HPDE6-E6E7 (cell line): Measurements from ENCODE around the gene FAR2.
"Not testable (repeated sequence)": the region's sequence is repeated elsewhere in the genome, so short reads cannot be mapped to it uniquely, and the experiment has no call there.

Source experiments
- DNase-seq: peaks from one replicate; pipeline ENCODE4 v3.0.0; 2011; ENCODE audit warnings: missing footprints; ENCODE audit errors: extremely low spot score

FAR2 gene

GRCh38 chr12:29148911-29149690, at the start of gene FAR2:
Gene FAR2, plus strand, starts transcription at chr12:29149278. Its CDS starts 121,172 bp downstream, at chr12:29270450.
- DNase-seq, result peak; percentile 32

DNA sequence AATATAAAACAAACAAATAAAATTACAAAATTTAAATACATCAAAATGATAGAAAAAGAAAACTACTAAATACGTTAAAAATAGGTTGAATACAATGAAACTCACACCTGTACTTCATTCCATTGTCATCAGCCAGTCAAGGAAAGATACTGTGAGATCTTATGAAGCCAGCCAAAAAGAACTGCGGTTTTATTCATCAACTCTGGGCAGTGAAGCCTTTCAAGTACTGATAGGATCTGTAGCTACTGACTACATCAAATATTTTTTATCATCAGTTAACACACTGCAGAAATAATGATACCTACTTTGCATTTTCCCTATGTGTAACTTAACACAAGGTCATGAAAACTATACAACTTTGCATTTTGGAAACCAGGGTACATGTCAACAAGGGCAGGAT, 46.3 kb upstream of the FAR2 start:
- DNase-seq, result no peak

DNA sequence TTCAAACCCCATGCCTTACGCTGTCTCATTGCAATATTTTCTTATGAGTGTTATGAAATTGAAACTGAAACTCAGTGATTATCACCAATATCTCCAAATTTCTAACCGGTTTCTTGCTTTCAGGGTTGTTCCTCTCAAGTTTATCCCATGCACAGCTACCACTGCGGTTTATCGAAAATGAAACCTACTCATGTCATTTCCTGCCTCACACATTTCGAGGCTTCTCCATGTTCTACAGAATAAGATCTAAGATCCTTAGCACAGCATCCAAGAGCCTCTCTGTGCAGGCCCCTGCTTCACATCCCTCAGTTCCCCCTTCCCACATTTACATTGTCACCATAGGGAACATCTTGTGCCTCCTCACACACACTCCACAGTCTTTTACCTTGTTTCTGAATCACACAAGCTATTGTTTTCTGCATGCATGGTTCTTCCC, 45.5 kb upstream of the FAR2 start:
- DNase-seq, result no peak

DNA sequence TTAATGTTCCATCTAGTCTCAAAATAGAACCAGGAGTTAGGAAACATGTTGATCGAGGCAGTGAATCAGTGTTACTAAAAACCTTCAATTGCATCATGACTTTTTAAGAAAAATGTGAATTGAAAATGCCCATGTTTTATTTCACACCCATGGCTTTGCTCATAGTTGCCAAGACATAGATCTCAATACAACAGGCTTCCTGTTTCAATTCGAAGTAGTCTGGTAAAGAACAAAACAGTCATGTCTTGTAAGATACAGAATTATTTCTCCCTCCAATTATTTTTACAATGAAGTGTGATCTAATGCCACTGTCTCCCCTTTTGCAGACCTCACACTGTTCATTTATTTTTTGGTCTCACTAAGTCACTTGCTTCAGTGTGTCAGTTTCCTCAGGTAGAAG, 44.6 kb upstream of the FAR2 start:
- DNase-seq, result no peak

- DNase-seq, result no peak
These were observed 38.3 kb upstream of the FAR2 start for GRCh38 chr12:29110506-29111442.

DNA sequence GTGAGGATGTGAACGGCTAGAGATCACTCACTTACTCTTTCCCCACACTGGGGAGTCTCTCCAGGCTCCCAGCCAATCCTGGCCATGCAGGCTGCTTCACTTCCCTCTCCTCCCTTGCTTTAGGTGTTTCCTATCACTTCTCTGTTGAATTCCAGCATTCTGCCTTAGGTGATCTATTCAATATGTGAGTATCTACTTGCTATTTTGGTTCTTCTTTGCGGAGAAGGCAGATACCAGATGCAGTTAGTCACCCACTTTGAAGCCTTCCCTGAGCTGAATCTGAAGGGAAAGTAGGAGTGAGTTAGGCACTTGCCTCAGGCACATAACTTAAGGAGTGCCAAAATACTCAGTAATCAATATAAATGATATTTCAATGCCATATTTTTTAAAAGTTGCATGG, 36.0 kb upstream of the FAR2 start:
- DNase-seq, result peak; percentile 47

DNA sequence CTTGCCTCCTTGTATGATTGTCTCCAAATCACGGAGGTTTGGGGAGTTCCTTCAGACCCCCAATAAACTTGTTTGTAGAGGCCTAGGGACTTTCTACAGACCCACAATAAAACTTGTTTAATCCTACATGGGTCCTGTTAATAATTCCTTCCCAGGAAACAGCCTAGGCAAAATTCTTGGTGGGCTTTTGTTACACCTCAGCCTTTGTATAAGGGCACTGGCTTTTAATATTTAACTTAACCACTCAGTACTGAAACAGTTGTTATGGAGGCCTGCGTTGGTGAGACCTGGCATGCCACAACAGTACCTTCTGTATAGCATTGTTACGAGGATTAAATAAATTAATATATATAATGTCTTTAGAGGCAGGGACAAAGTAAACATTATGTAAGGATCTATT, 32.7 kb upstream of the FAR2 start:
- DNase-seq, result no peak

DNA sequence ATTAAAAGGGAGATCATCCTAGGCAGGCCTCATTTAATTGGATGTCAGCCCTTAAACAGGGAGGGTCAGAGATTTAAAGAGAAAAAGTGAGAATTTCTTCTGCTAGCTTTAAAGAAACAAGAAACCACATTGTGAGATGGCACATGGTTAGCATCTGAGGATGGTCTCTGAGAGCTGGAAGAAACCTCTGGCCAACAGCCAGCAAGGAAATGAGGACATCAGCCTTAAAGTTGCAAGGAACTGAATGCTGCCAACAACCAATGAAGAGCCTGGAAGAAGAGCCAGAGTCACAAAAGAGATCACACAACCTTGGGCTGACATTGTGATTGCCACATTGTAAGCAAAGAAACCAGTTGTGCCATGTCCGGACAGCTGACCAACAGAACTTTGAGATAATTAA, 17.5 kb upstream of the FAR2 start:
- DNase-seq, result no peak

DNA sequence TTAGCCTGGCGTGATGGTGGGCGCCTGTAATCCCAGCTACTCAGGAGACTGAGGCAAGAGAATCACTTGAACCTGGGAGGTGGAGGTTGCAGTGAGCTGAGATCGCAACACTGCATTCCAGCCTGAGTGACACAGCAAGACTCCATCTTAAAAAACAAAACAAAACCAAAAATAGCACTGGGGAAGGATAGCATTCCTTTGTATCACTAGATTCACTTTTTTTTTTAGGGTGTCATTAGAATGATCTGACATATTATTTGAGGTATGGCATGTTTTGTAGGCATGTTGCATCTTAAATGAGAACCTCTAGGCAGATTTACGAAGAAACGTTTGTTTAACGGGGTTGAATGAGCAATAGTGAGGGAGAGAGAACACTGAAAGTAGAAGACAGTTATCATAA, 16.8 kb upstream of the FAR2 start:
- DNase-seq, result no peak

DNA sequence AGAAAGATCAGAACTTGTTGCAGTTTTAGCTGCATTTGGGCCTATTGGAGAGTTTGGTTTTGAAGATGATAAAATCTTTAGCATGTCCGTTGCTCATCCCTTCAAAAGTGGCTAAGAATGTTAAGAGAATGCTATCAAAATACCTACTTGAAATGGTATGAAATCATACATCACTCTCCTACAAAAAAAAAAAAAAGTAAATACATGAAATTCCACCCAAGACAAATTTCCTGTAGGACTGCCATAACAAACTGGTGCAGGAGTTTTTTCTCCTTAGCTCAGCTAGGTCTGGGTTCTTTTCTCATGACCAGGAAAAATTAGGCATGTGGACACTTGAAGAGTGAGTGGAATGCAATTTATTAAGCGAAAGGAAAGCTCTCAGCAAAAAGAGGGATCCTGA, 15.9 kb upstream of the FAR2 start:
- DNase-seq, result no peak

- no peak for DNase-seq
These were observed 15.4 kb upstream of the FAR2 start for GRCh38 chr12:29133680-29134079.

DNA sequence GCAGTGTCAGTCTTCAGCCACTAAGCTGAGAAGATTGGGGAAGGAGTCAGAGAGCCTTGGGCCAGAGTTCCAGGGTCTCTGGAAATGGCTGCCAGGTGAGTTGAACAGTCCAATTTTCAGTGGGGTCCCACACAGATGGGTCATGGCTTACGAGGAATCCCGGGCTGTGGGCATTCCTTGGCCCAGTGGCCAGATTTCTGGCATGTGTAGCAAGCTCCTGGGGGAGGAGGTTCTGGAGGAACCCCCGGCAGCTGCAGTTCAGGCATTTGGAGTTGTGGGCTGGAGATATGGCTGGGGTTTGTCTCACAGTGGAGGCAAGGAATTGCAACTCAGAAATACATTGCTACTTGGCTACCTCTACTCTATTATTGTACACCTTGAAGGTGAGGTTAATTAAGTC, 10.8 kb upstream of the FAR2 start:
- not testable (repeated sequence) for DNase-seq

- not testable (repeated sequence) for DNase-seq
These were observed 10.2 kb upstream of the FAR2 start for GRCh38 chr12:29138855-29139254.

DNA sequence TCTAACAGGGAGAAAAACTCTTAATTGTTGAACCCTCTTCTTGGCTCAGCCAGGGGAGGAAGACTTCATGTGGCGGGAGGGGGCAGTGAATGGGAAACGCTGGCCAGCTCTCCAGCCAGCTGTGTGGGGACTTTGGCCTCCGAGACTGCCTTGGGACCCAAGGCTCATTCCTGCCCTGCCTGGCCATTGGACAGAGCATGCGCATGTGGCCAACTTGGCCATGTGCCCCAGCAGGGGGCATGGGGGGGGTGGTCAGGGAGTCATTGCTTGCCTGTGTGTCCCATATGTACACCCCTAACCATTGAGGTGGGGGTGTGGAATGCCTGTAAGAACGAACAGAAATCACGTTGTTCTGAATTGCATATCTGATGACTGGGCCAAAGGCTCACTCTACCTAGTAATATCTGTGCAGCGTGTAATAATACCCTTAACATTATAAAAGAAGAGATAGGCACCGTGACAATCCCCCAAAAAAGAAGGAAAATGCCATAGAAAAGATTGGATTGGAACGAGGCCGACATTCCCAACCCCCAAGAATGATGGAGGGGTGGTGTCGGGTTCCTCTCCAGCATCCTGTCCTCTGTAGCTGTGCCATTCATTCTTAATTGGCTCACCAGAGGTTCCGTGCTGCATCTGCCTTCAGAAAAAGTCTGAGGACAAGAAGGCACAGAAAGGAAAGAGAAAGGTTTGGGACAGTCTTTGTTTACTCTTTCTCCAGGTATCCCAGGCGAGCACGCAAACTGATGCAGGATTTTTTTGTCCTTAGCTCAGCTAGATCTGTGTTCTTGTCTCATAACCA, 3.5 kb upstream of the FAR2 start:
- no peak for DNase-seq

DNA sequence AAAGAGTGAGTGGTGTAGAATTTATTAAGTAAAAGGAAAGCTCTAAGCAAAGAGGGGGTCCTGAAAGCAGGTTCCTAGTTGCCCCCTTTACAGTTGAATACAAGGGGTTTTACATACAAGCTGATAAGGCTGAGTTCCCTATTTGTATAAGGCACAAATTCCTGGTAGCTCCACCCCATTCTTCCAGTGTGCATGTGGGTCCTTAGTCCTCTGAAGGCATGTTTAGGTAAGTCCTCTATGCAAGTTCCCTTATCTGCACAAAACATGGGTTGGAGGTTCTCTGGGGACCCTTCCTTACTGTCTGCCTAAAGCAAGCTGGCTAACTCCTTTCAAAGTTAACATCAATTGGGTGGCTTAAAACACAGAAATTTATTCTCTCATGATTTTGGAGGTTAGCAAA, 2.9 kb upstream of the FAR2 start:
- DNase-seq, result no peak

DNA sequence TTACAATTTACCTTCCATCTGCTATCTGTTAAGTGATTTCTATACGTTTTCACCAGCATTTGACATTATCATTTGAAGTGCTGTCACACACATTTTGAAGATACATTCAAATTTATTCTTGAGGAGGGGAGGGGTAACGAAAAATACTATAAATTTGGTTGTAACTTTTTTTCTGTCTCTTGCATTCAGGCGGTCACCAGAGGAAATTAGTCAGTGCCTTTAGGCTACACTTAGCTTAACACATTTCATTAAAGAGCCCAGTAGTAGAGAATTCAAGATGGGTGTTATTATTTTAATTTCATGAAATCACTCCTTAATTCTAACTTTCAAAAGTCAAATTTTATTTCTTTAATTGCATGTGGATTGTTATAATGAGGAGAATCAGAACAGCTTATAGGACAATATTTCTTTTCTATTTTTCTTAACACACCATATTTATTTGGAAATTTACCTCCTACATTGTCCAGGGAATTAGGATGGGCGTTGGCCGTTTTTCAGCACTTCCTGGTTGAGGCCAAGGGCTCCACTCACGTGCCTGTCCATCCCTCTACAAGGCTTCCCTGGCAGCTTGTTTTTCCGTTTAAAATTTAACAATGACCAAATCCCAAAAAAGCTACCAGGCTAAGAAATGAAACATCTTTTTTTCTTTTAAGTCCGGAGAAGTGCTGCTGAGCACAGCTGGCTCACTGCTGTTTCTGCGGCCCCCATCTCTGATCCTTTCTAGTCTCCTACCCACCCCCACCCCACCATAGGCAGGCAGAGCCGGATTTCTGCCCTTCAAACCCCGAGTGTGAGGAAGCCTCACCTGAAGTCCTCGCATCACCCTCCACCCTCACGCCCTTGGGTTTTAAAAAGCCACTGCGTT, 1.1 kb upstream of the FAR2 start:
- DNase-seq, result peak; percentile 14

GRCh38 chr12:29148596-29148910, 525 bp upstream of the FAR2 start:
- DNase-seq, result peak; percentile 9

DNA sequence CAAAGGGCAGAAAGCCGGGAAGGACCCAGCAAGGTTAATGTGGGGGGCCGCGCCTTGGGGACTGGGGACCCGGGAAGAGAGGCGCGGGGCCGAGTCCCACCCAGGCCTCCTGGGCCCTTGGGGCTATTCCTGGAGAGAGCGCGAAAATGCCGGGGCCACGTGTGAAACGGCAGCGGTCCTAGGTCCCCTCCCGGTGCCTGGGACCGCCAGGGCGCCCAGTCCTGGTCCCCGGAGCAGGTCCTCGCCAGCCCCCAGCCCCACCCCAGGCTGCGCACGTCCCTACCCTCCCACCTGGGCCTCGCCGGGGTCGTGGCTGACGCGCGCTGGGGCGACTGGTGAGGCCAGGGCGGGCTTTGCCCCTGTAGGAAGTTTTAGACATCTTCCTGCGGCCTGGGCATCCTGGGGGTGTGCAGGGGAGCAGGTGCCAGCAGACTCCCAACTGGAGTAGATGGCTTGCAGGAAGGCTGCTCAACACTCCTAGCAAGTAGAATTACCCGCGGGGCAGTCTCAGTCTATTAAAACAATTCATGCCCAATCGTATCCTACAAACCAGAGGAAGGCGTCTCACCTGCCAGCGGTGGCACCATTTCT, 708 bp downstream of the FAR2 start:
- DNase-seq, result no peak

- DNase-seq, result no peak
These were observed 1.4 kb downstream of the FAR2 start for GRCh38 chr12:29150462-29150861.

- DNase-seq, result no peak
These were observed 3.3 kb downstream of the FAR2 start for GRCh38 chr12:29152223-29152868.
